GM18909 (cell line): ENCODE measurements around the gene UBXN1.

Experiments used
- ATAC-seq: cut with Tn5 transposase; IDR thresholded peaks from one replicate; pipeline ENCODE4 v1.9.1; 2021; ENCODE audit warnings: mild to moderate bottlenecking; ENCODE audit not compliant: unreplicated experiment, poor library complexity

UBXN1 gene

GRCh38 chr11:62648185-62648966 is 30.5 kb downstream of the UBXN1 start:
- ATAC-seq: no peak

DNA sequence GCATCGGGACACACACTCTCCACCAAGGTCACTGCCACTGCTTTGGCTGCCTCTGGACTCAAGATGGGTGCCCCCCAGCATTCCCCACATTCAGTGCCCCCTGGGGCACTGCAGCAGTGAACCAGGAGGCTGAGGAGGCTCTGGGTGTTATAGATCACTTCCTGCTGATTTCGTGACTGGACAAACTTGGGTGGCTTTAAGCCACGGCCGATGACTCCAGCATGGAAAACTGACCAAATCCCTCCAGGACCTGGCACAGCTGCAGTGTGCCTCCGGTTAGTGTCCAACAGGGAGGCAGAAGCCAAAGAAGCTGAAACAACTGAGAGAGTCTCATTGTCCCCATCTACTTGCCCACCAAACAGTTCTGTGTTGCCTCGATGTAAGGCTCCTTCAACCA is 31.3 kb downstream of the UBXN1 start:
- no peak for ATAC-seq

DNA sequence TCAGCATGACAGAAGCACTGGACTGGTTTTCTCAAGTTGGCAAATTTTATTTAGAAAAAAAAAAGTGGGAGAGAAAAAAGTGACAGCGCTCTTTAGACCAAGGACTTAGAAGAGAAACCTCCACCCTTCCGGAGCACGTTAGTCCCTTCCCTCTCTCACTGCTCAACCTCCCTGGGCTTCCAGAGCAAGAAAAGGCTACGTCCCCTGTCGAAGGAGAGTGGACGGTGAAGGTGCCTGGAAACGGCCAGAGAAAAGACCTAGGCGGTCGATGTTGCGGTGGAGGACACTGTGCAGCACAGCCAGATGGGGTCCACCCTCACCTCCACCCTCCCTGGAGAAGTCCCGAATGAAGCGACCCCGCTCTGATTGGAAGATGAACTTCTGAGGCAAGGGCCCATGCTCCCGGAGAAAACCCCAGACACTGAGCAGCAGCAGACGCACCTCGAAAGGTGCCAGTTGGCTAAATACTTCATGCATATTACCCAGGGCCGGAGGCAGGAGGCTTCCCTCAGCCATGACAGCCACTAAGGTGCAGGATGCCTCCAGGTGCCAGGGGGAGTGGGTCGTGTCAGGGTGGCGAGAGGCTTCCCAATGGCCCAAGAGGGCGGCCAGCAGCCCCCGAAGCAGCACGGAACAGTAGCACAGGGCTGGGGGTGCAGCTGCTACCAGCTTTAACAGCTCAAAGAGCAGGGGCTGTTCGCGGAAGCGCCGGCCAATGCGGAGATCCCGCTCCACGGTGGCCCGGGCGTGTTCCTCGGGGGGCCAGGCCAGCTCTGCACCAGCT is 31.9 kb downstream of the UBXN1 start:
- ATAC-seq: no peak

DNA sequence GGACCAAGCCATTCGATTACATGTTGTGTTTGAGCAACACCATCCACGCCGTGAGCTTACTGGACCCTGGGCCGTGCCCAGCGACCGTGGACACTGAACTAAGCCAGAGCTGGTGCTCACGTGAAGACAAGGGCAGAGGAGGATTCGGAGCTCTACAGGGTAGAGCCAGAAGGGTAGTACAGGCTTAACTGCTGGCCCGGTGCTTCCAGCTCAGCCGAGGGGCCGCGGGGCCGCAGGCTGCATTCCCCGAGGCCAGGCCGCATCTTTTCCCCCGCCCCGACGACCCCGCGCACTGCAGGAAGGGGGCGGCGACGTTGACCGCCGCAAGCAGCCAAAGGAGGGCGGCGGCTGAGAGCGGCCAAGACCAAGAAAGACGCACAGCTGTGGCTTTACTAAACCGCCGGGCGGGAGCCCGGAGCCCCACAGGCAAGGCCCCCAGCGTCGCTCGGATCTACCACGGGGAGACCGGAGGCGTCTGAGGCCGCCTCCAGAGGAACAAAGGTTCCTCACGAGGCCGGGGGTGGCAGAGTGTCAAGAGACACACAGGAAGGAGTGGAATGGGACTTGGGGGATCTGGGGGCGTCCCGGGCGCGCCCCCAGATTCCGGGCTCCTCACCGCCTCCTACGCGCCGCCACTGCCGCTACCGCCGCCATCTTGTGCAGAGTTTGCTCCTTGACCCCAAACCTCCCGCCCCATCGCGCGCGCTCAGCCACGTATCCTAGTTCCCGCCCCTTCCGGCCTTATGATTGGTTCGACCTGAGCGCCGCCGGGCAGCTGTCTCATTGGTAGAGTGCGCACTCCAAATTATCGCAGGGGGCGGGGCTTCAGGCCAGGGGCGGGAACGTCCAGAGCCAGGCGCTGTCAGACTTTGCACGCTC is 32.7 kb downstream of the UBXN1 start, which contains the start of gene GANAB:
Gene GANAB, minus strand, starts transcription at position 668 of the 879 bp plus-strand sequence. Its CDS starts 14 bp downstream, at position 654.
- peak; percentile 96 for ATAC-seq

GRCh38 chr11:62645671-62645945 is 33.3 kb downstream of the UBXN1 start:
- no peak for ATAC-seq

DNA sequence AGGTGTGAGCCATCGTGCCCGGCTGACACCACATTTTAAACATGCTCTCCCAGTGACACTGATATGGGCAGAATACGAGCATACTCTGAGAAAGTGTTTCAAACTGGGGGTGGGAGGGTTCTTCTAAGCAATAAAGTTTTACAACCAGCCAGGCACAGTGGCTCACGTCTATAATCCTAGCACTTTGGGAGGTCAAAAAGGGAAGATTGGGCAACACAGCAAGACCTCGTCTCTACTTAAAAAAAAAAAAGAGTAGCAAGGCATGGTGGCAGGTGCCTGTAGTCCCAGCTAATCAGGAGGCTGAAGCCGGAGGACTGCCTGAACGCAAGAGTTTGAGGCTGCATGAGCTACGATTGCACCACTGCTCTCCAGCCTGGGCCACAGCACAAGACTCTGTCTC is 34.7 kb downstream of the UBXN1 start:
- ATAC-seq: no peak

DNA sequence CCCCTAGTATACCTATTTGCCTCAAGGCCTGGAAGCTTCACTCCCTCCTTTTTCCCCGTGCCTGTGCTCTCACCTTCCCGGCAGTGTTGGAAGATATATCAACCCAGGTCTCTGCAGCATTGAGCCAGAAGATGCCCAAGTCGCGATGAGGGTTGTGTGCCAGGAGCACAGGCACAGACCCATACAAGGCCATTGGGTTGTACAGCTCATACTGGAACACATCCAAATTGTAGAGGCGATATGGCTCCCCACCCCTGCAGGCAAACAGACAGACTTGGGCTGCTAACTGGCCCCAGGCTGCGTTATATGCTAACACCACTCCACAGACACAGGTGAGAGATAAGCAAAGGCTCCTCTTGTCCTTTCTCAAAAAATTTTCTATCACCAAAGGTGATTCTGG is 46.4 kb downstream of the UBXN1 start:
- ATAC-seq: no peak

DNA sequence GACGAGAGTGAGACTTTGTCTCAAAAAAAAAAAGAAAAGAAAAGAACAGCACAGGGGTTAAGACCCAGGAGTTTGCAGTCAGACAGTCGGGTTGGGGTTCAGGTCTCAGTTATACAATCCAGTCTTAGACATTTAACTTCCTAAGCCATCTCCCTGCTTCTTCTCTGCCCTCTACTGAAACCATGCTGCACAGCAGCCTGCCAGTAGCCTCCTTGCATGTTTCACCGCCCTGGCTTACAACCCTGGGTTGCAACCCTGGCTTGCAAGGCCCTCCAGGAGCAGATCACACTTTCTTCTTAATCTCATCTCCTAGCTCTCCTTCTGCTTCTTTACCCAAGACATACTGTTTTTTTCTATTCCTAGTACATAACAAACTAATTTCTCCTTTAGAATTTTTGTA is 51.2 kb downstream of the UBXN1 start:
- ATAC-seq: no peak
